HepG2 (cell line): ENCODE measurements around the gene ABHD4. TPM values are rescaled to one million over a fixed set of nuclear protein-coding genes. Genes with fewer than 3 reads are reported as not detected.

Experiments used
- ARID4A ChIP-seq: sonication (generic); formaldehyde crosslinking; IDR thresholded peaks from 2 replicates; pipeline ENCODE4 v1.5.0; 2020; ENCODE audit warnings: mild to moderate bottlenecking, missing genetic modification reagents, borderline replicate concordance
- BCL3 ChIP-seq: sonication (generic); formaldehyde crosslinking; IDR thresholded peaks from 2 replicates; pipeline ENCODE4 v1.5.1; 2020; ENCODE audit warnings: mild to moderate bottlenecking, missing genetic modification reagents, moderate library complexity
- CBFB ChIP-seq: sonication (generic); formaldehyde crosslinking; IDR thresholded peaks from 2 replicates; pipeline ENCODE4 v1.4.0; 2020; ENCODE audit warnings: missing genetic modification reagents
- KMT2B ChIP-seq: IDR thresholded peaks from 2 replicates; pipeline ENCODE4 v1.6.1; 2016; ENCODE audit warnings: missing genetic modification reagents, missing compliant biosample characterization
- MYPOP ChIP-seq: sonication (generic); formaldehyde crosslinking; IDR thresholded peaks from 2 replicates; pipeline ENCODE4 v1.8.1; 2023; ENCODE audit warnings: mild to moderate bottlenecking, moderate library complexity, missing genetic modification reagents
- MZF1 ChIP-seq: sonication (generic); formaldehyde crosslinking; IDR thresholded peaks from 2 replicates; pipeline ENCODE4 v1.8.1; 2023; ENCODE audit warnings: mild to moderate bottlenecking, missing genetic modification reagents, borderline replicate concordance
- RXRA ChIP-seq: sonication (generic); formaldehyde crosslinking; IDR thresholded peaks from 2 replicates; pipeline ENCODE4 v1.5.1; 2020; ENCODE audit warnings: missing genetic modification reagents
- SKIL ChIP-seq: sonication (generic); formaldehyde crosslinking; IDR thresholded peaks from 2 replicates; pipeline ENCODE4 v1.8.0; 2022; ENCODE audit warnings: missing genetic modification reagents, mild to moderate bottlenecking, moderate library complexity, borderline replicate concordance
- SMYD3 ChIP-seq: sonication (generic); formaldehyde crosslinking; IDR thresholded peaks from 2 replicates; pipeline ENCODE4 v1.8.1; 2023; ENCODE audit warnings: mild to moderate bottlenecking, missing genetic modification reagents
- ZBTB10 ChIP-seq: sonication (generic); formaldehyde crosslinking; IDR thresholded peaks from 2 replicates; pipeline ENCODE4 v1.4.0; 2020; ENCODE audit warnings: missing genetic modification reagents, borderline replicate concordance
- ZBTB7B ChIP-seq: sonication (generic); formaldehyde crosslinking; IDR thresholded peaks from 2 replicates; pipeline ENCODE4 v1.4.0; 2020; ENCODE audit warnings: missing genetic modification reagents
- ZNF276 ChIP-seq: sonication (generic); formaldehyde crosslinking; IDR thresholded peaks from 2 replicates; pipeline ENCODE4 v1.4.0; 2020; ENCODE audit warnings: mild to moderate bottlenecking, low read depth, missing genetic modification reagents
- ZNF430 ChIP-seq: sonication (generic); formaldehyde crosslinking; IDR thresholded peaks from 2 replicates; pipeline ENCODE4 v1.9.0; 2021; ENCODE audit warnings: mild to moderate bottlenecking, missing genetic modification reagents
- ZNF563 ChIP-seq: sonication (generic); formaldehyde crosslinking; IDR thresholded peaks from 2 replicates; pipeline ENCODE4 v1.8.0; 2022; ENCODE audit warnings: mild to moderate bottlenecking, moderate library complexity, missing genetic modification reagents
- ZNF589 ChIP-seq: sonication (generic); formaldehyde crosslinking; conservative IDR thresholded peaks from 2 replicates; pipeline ENCODE4 v1.8.0; 2022; ENCODE audit warnings: mild to moderate bottlenecking, moderate library complexity, missing genetic modification reagents
- ZNF766 ChIP-seq: sonication (generic); formaldehyde crosslinking; IDR thresholded peaks from 2 replicates; pipeline ENCODE4 v1.5.0; 2020; ENCODE audit warnings: missing genetic modification reagents, borderline replicate concordance
- ZSCAN12 ChIP-seq: sonication (generic); formaldehyde crosslinking; IDR thresholded peaks from 2 replicates; pipeline ENCODE4 v1.9.0; 2021; ENCODE audit warnings: mild to moderate bottlenecking, missing genetic modification reagents
- polyA plus RNA-seq, 8 experiments: library from polyadenylated mRNA; depleted of rRNA in 3 of 8; stranded (reverse) in 7 of 8; unstranded in 1 of 8; fragments of >200 nt; fragmentation: Illumina TruSeq in 4 of 8; extraction: Trizol in 4 of 8; gene quantifications; 2 replicates each; pipeline versions ENCODE4 v1.2.1 to v1.2.3, GENCODE V29; 2011 to 2016; ENCODE audit warnings: low read depth in 4 of 8, missing spikeins in 1 of 8, mixed read lengths in 1 of 8; ENCODE audit not compliant: insufficient read depth in 1 of 8
- total RNA-seq, 5 experiments: library from RNA; depleted of rRNA; stranded (reverse); fragments of >200 nt; fragmentation: Illumina TruSeq; extraction: Trizol; gene quantifications; 2 replicates each; pipeline ENCODE4 v1.2.3, GENCODE V29; 2016; ENCODE audit warnings: low read depth in 1 of 5

ABHD4 gene
- total and polyA plus RNA-seq, 2 of the 13 experiments (the other 11 are each of a cell fraction or from before 2014, with no cell fraction given), result 16.1 to 47.5 TPM

- no peak for TF ChIP-seq MYPOP (CRISPR knock-in tag)
- no peak for TF ChIP-seq ARID4A (CRISPR knock-in tag)
- TF ChIP-seq MZF1, result no peak
- no peak for TF ChIP-seq ZBTB10 (CRISPR knock-in tag)
- no peak for TF ChIP-seq SMYD3
- TF ChIP-seq ZSCAN12 (CRISPR knock-in tag), result no peak
- no peak for TF ChIP-seq ZNF766 (CRISPR knock-in tag)
- peak; percentile 51; the same call in 1 of the 2 replicates for TF ChIP-seq SKIL (CRISPR knock-in tag)
- 0 out of 2 replicates have a peak, but pooled peaks have one; percentile 6 for TF ChIP-seq RXRA (CRISPR knock-in tag)
- TF ChIP-seq ZBTB7B, result peak; percentile 11; the same call in 1 of the 2 replicates
- no peak for TF ChIP-seq ZNF589 (CRISPR knock-in tag)
- no peak for TF ChIP-seq ZNF430
- no peak for TF ChIP-seq KMT2B (CRISPR knock-in tag)
- no peak for TF ChIP-seq ZNF276 (CRISPR knock-in tag)
- no peak for TF ChIP-seq CBFB
- no peak for TF ChIP-seq ZNF563 (CRISPR knock-in tag)
- no peak for TF ChIP-seq BCL3
Observed at GRCh38 chr14:22561366-22561660, 36.8 kb upstream of the ABHD4 start (continued).
